Measurements from ENCODE around the gene GOLGA8A. TPM values are rescaled to one million over a fixed set of nuclear protein-coding genes. Genes with fewer than 3 reads are reported as not detected.

Gene GOLGA8A
- total RNA-seq, 4 donors from 2014 or later = 22.3 to 64.6 (median 38.7) TPM

Other genes starting within 250 kb of the GOLGA8A start
- 10 to 100 TPM; 35.4 to 83.1 (median 44.5) TPM for gene KATNBL1, start 227.7 kb downstream of the GOLGA8A start, total RNA-seq
- 100 to 1,000 TPM; 119 to 145 (median 133) TPM for gene EMC4, start 212.8 kb downstream of the GOLGA8A start, total RNA-seq
- gene SLC12A6, start 100.0 kb downstream of the GOLGA8A start, total RNA-seq = 10 to 100 TPM; 20.0 to 43.3 (median 33.5) TPM
- gene NOP10, start 94.7 kb downstream of the GOLGA8A start, total RNA-seq = 100 to 1,000 TPM; 137 to 194 (median 166) TPM
- not detected for gene NUTM1, start 94.5 kb downstream of the GOLGA8A start, total RNA-seq
- 10 to 100 TPM in 2 of 4 donors, 1 to 10 TPM in 2; 5.8 to 28.7 (median 13.3) TPM for gene LPCAT4, start 70.6 kb downstream of the GOLGA8A start, total RNA-seq
- gene GOLGA8B, start 145.8 kb upstream of the GOLGA8A start, total RNA-seq = 100 to 1,000 TPM in 1 of 4 donors, 10 to 100 TPM in 3; 59.3 to 120 (median 86.5) TPM